GM21360 (cell line): ENCODE data around the gene UVSSA.
"Not testable (repeated sequence)": the region's sequence is repeated elsewhere in the genome, so short reads cannot be mapped to it uniquely, and the experiment has no call there.

Source experiments
- ATAC-seq: cut with Tn5 transposase; IDR thresholded peaks from one replicate; pipeline ENCODE4 v1.9.1; 2021; ENCODE audit warnings: mild to moderate bottlenecking, moderate library complexity; ENCODE audit not compliant: unreplicated experiment

UVSSA gene

DNA sequence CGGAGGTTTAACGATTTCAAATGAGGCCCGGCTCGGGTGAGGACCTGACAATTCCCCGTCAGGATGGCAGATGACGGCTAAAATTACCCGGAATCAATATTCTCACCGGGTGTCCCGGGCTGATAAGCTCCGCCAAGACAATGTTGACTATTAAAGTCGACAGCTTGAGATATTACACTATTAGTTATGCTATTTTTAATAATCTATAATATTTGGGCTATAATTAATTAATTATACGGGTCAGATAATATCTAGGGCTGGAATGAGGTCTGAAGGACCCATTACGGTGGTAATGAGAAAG is 68.6 kb downstream of the UVSSA start:
- no peak for ATAC-seq

DNA sequence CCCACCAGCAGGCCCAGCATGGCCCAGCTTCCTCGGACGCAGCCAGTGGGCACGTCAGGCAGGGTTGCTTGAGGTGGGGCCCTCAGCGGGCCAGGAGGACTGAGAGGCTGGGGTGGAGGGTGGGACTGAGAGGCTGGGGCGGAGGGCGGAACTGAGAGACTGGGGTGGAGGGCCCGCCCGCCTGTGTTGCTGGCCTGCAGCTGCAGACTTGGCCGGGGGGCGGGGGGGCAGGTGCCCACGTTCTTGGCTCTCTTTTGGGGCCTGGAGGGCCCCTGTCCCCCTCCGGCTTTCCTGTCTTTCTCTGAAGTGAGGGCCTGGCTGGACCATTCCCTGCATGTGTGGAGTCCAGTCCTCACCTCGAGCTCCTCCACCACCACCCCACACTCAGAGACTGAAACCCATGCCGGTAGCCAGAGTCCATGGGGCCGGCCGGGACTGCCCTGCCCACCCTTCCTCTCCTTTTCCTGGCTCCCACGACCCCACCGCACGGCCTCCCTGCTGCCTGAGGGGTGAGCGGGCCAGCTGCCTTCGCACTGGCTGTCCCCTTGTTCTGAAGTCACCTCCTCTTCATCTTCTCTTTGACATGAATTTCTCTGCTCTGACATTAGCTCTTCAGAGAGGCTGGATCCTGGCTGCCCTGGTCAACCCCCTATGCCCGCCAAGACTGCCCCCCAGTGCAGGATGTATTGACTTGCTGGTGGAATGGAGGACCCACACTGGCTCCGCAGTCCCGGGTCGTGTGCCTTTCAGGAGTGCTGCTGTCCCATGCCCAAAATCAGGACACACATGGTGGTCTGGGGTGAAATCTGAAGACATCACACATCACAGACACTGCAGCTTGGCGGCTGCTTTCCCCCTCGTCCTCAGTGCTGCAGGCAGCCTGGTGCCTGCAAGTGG is 69.3 kb downstream of the UVSSA start:
- ATAC-seq, result no peak

DNA sequence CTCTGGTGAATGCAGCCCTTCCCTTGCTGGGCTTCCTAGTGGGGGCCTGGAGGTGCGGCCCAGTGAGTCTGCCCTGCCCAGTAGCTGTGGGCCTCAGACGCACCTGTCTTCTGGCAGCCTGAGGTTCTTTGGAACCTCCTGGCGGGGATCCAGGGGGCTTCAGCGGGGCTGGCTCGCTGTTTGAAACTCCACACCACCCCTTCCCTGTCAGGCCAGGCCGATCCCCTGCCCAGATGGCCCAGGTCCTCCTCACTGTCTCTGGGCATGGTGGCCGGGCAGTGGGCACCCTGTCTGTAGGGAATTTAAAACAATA is 69.9 kb downstream of the UVSSA start:
- ATAC-seq, result no peak

DNA sequence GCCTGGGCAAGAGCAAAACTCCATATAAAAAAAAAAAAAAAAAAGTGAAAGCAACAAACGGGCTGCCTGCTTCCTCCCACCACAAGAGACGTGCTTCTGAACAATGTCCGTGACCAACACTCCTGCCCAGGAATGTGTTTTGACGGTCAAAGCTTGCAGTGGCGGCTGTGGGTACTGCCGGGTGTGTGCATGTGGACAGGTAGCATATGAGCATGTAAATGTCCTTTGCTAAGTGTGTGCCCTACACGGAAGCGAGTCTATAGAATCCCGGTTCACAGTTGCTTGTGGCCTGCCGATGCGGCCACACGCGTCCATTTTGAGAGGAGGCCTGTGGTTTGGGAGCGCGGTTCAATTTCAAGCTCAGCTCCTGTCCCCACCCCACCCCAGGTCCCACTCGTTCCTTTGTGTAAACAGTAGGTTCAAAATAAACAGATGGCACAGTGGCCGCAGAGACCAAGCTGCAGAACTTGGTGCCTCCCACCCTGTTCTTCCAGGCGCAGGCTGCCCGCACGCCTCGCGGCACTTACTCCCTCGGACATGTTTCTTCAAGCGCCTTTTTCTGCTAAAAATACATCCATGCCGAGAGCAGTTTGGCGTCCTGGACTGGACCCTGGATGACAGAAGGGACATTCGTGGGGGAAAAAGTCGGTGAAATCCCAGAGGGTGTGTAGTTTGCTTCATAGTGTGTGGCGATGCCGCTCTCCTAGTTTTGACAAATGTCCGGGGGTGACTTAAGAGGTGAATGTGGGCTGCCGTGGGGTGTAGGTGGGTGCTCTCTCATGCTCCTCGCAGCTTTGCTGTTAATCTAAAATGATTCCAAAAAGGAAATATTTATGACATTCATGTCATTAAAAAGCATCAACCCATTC is 70.7 kb downstream of the UVSSA start:
- ATAC-seq, result no peak

DNA sequence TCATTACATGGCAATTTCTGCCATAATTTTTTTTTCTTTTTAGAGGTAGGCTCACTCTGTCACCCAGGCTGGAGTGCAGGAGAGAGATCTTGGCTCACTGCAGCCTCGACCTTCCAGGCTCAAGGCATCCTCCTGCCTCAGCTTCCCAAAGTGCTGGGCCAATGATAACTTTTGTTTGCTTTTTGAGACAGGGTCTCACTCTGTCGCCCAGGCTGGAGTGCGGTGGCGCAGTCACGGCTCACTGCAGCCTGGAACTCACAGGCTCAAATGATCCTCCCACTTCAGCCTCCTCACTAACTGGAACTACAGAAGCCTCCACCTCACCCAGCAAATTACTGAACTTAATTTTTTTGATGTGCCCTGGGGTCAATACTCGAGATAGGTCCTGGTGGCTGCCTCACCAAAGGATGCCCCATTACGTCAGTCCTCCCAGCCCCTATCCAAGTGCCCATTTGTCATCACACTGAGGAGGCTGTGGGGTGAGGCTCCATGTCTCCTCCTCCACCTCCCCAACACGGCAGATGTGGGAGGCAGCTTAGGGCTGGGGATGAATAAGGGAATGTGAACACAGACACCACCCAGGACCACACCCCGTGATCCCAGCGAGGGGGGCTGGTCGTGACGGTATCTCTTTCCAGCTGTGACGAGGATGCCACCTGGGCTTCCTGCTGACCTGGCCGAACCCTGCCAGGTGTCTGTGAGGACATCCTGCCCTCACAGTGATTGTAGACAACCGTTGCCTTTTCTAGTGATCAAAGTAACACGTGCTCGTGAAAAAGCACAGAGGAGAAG is 71.7 kb downstream of the UVSSA start:
- ATAC-seq, result no peak

DNA sequence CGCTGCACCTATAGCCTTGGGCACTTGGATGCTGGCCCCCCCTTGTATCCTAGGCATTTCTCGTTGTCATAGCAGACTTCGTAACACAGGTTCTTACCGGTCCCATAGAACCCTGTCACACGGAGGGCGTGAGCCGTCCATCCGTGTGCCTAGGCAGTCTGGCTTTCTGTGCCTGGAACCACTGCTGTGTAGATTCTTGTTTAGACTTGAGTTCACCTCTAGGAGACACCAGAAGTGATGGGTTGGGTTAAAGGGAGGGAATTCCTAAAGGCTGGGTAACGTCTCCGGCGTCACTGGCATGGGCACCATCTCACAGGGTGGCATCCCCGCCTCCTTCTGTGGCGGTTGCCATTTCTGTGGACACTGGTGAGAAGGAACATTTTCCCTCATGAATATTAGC is 72.7 kb downstream of the UVSSA start:
- no peak for ATAC-seq

DNA sequence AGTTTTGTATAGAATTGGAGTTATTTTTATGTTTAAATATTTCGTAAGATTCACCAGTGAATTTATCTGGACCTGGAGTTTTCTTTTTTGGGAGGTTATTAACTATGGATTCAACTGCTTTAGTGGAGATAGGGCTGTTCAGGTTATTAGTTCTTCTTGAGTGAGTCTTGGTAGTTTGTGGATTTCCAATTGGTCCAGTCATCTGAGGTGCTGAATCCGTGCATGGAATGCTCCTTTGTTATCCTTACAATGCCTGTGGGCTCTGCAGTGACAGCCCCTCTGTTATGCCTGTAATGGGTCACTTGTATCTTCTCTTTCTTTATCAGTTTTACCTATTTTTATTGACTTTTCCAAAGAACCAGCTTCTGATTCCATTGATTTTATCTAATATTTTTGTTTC is 74.6 kb downstream of the UVSSA start:
- no peak for ATAC-seq

DNA sequence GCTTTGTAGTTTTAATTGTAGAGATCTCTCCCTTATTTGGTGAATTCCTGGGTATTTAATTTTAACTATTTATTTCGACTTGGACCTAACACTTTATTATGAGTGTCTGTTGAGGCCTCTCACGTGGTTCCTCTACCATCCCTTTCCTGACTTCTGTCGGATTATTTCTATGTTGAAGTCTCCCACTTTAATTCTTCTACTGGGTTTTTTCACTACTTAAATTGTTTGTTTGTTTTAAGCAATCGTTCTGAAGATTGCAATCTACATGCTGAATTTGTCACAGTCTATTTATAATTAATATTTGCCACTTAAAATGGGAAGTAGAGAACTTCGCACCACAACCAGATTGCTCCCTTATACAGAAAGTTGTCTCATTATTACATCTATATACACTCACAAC is 80.0 kb downstream of the UVSSA start:
- ATAC-seq, result no peak

DNA sequence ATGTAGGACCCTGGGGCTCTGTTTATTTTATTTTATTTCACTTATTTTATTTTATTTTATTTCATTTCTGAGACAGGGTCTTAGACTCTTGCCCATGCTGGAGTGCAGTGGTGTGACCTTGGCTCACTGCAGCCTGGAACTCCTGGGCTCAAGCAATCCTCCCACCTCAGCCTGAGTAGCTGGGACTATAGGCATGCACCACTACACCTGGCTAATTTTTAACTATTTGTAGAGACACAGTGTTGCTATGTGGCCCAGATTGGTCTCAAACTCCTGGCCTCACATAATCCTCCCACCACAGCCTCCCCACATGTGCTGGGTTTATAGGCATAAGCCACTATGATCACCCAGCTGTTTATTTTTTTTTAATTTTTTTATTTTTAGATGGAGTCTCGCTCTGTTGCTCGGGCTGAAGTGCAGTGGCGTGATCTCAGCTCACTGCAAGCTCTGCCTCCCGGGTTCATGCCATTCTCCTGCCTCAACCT is 96.7 kb downstream of the UVSSA start:
- not testable (repeated sequence) for ATAC-seq
